WI38 (cell line): ENCODE data around the gene ERMN.

Experiments
- H3K4me3 ChIP-seq: 2 replicates; pipeline ENCODE4 v1.5.1; 2011; ENCODE audit warnings: low read depth, mild to moderate bottlenecking, control low read depth, low read length
- TF ChIP-seq, protein P1 (sequence below): IDR thresholded peaks from 2 replicates; pipeline ENCODE4 v1.5.1; 2012; ENCODE audit warnings: low read depth, mild to moderate bottlenecking, control low read depth, low read length

The ERMN gene

DNA sequence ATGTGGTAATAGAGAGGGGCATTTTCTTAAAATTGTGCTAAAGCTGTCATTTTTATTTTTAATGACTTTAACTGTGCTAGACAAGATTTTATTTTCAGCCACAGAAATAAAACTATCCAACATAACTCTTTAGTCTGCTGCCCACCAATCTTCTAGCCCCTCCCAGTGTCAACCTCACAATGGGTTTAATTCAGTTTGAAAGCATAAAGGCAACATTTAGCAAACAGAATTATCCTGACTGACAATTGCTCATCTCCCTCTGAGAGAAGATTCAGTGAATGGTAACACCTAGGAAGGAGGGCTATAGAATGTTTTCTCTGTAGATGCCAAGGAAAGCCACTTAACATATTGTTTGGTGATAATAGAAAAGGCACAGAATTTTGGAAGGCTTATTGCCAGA, 5.2 kb downstream of the ERMN start:
- TF ChIP-seq, protein P1, sequence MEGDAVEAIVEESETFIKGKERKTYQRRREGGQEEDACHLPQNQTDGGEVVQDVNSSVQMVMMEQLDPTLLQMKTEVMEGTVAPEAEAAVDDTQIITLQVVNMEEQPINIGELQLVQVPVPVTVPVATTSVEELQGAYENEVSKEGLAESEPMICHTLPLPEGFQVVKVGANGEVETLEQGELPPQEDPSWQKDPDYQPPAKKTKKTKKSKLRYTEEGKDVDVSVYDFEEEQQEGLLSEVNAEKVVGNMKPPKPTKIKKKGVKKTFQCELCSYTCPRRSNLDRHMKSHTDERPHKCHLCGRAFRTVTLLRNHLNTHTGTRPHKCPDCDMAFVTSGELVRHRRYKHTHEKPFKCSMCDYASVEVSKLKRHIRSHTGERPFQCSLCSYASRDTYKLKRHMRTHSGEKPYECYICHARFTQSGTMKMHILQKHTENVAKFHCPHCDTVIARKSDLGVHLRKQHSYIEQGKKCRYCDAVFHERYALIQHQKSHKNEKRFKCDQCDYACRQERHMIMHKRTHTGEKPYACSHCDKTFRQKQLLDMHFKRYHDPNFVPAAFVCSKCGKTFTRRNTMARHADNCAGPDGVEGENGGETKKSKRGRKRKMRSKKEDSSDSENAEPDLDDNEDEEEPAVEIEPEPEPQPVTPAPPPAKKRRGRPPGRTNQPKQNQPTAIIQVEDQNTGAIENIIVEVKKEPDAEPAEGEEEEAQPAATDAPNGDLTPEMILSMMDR: no peak

DNA sequence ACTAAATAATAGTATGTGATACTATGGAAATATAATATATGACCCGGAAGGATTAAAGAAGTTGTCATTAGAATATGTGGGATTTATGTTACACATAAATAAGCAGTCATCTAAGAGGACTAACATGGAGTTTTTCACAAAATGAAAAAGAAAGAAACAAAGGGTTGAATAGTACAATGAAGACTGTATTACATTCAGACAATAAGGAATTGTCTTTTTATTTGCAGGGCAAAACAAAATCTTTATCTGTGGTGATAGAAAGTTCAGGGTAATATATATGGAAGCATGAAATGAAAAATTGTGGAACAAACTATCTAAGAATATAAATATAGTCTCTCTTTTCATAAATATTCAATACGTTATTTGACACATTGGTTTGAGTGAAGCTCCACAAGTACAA, 5.8 kb downstream of the ERMN start:
- TF ChIP-seq, protein P1: no peak
- H3K4me3 ChIP-seq: no peak overlapping the region

More for the DNA sequence above, 5.2 kb downstream of the ERMN start:
- no peak overlapping the region for H3K4me3 ChIP-seq

DNA sequence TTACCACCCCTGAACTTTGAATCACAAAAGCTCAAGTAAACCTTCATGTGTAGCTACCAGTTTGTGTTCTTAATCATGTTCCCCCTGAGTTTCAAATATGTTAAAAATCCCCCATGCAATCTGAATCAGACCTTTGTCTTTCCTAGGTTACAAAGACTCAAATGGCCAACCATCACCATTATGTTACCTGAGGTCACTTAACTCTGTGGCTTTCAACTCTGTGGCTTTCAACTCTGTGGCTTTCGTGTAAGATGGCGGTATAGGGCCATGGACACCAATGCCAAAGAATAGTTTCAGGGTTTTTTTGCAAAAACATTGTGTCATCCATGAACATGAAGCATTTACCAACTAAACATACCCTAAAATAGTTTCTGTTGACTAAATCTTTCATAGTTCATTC, 6.7 kb downstream of the ERMN start:
- TF ChIP-seq, protein P1: no peak
- no peak overlapping the region for H3K4me3 ChIP-seq

DNA sequence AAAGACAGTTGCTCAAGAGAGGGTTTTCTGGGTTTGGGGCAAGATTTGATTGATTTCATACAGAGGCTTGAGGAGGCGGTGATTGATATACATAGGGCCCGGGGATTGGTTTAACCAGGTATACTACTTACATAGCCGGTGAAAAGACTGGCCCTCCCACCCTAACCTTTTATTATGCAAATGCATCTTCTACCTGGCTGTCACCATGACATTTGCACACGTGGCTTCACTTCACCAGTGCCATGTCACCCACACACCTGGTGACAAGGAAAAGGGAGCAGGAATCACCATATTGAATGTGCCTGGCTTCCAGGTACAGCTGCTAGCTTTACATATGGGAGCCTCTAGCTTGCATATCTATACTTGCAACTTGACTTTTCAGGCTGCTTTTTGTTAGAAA, 9.7 kb downstream of the ERMN start:
- TF ChIP-seq, protein P1: no peak
- no peak overlapping the region for H3K4me3 ChIP-seq

DNA sequence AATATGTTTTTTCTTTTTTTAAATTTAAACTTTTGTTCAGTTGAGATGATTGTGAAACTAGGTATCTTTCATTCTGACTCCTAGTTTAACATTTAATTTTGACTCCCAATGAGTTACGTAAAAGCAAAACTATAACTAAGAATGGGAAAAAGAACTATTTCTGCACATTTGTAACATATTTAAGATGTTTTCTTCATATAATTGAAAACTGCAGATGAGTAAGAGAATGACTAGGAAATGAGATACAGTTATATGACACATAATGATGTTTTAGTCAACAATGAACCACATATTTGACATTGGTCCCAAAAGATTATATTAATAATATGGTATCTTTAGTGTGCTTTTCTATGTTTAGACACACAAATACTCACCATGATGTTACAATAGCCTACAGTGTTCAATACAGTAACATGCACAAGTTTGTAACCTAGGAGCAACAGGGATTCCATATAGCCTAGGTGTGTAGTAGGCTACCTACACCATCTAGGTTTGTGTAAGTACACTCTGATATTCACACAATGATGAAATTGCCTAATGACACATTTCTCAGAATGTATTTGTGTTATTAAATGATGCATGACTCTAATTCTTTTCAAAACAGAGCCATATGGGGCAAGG, 12.6 kb downstream of the ERMN start:
- H3K4me3 ChIP-seq: no peak overlapping the region
- TF ChIP-seq, protein P1: no peak

DNA sequence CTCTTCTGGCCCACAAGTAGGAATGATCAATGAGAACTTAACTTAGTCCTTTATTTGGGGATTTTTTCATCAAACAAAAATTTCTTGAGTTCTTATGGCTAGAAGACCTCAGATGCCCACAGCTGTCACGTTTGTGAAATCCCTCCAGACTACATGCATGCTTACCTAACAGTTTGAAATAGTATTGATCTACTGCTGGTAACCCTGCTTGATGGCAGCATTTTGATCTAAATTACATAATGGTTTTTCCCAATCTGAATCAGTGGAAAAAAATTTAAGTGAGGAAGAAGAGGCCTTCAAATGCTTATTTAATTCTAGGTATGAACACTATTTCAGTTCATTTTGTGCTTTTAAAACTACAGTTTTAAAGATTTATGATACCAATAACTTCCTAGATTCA, 13.9 kb downstream of the ERMN start:
- TF ChIP-seq, protein P1: no peak
- no peak overlapping the region for H3K4me3 ChIP-seq

DNA sequence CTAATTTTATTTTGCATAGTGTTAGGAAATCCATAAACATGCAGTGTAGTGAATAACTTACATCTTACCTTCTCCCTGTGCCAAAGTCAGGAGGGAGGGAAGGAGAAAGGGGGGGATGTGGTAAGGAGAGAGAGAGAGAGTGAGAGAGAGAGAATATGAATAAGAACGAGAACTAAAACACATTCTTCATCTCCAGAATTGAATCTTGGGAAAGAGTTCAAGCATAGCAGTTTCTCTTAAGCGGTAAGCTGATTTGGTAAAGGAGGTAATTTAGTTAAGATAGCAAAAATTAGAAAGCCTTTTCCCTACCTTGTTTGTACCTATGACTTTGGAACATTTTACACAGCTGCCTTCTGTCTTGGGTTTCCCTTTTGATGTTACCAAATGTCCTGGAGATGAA, 15.7 kb downstream of the ERMN start:
- TF ChIP-seq, protein P1: no peak

More for the DNA sequence above, 15.7 kb downstream of the ERMN start:
- H3K4me3 ChIP-seq: no peak overlapping the region
